Mesenteric fat pad (tissue), 1 donor: ENCODE data around the gene FGR. TPM values are rescaled to one million over a fixed set of nuclear protein-coding genes. Genes with fewer than 3 reads are reported as not detected.
A peak's percentile ranks its signal among the peaks of the same experiment; 100 is the strongest.

Experiments used
- DNase-seq: peaks from one replicate; pipeline ENCODE4 v3.0.0-alpha.2; 2020; ENCODE audit warnings: low spot score
- total RNA-seq: library from RNA; stranded (reverse); fragmentation: NEBNext Ultra II Directional; extraction: Animal tissue kit (Norgen Biotek cat#: 25700); gene quantifications from one replicate; pipeline ENCODE4 v1.2.1, GENCODE V29; 2021
- donor health status: DM: yes; HTN: yes; CAD: no.

The FGR gene
- total RNA-seq, 1 donor from 2014 or later: 49.7 TPM

DNA sequence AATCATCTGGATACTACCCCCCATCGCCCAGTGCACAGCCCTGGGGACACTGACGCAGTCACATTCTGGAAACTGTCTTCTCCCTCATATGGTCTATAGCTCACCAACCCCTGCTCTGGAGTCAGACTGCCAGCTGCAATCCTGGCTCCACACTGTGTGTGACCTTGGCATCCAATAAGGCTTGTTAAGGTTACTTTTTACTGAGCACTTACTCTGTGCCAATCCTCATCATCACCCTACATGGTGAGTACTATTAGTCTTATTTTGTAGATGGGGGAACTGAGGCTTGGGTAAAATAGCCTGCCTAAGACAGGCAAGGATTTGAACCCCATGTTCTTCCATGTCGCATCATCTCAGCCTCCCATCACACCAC, 65.9 kb downstream of the FGR start:
- DNase-seq: no peak

DNA sequence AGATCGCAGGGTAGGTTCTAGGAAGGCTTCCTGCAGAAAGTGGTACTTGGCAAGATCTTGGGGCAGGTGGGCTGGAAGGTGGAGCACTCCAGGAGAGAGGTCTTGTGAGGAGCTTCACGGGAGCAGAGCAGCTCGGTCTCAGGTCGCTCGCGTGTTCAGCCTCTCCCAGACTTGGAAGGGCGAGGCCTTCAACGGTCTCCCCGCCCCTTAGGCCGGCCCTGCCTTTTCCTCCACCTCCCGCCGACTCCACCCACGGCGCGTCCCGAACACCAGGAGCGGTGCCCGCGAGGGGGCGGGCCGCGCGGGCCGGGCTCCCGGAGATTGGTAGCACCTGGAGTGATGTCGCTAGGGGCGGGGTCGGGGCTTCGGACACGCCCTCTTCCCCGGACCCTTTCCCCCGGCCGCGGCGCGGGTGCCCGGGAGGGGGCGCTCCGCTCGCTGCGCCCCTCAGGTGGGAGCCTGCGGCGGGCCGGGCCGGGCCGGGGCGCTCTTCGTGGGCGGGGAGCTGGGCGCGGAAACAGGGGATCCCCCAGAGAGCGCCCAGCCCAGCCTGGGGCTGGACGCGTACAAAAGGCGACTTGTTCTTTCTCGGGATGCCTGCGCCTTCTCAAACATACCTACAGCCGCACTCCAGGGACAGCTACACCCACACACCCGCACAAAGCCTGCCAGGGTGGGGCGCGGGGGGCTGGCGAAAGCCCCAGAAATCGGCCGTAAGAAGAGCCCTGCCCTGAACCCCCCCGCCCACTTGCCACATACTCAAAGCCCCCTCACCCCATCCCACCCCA, 66.5 kb downstream of the FGR start:
- peak; percentile 98 for DNase-seq

DNA sequence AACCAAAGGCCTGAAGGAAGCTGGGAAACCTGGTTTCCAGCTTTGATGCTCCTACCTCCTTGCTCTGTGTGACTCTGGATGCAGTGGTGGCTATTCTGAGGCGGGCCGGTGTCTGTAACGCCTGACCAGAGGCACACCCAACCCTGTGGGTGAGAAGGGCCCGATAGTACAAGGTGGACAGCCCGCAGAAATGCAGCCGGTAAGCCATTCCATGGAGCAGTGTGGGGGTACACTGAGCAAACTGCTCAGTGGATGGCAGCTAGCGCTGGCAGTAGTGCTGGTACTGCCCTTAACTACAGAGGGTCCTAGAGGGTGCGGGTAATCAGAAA, 67.0 kb downstream of the FGR start:
- DNase-seq: no peak

DNA sequence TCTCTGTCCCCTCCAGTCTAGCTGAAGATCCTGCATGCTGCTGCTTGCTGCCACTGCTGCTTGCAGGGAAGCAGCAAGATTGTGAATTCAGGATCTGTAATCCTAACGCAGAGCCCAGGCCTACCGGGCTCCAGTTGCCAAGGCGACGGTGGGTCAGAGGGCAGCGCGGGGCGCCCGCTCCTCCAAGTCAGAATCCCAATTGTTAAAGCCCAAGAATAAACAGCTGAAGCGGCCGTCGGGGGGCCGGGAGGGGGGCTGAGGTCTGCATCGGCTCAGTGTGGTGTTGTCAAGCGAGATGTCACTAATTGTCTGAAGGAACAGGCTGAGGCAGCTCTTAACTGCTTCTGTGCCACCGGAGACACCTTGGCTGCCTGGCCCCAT, 67.8 kb downstream of the FGR start:
- no peak for DNase-seq

DNA sequence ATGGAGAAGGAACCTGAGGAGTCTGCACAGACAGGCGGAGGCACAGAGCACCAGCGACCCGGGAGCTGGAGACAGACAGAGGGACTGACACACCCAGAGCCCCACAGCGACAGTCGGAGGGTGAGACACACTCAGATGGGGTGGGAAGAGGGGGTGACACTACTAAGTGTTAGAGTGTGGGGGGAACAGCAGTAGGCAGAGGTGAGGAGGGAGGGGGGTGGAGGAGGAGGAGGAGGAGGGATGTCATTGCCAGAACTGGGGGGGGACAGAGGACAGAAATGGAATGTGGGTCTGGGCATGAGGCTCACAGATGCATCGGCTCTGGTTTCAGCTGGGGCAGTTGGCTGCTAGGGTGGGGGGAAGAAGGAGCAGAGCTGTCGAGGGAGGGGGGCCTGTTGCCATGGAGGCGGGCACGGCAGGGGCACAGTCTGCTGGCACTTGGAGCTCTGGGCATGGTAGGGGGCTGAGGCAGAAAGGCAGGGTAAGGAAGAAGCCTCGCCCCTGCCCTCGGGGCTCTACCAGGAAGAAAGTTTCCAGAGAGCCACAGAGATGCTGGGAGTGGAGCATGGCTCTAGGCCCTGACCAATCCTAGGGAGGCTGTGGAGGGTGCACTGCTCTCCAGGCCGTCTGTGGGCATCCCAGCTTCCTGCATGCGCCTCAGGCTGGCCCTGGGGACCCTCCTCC, 68.4 kb downstream of the FGR start:
- no peak for DNase-seq

DNA sequence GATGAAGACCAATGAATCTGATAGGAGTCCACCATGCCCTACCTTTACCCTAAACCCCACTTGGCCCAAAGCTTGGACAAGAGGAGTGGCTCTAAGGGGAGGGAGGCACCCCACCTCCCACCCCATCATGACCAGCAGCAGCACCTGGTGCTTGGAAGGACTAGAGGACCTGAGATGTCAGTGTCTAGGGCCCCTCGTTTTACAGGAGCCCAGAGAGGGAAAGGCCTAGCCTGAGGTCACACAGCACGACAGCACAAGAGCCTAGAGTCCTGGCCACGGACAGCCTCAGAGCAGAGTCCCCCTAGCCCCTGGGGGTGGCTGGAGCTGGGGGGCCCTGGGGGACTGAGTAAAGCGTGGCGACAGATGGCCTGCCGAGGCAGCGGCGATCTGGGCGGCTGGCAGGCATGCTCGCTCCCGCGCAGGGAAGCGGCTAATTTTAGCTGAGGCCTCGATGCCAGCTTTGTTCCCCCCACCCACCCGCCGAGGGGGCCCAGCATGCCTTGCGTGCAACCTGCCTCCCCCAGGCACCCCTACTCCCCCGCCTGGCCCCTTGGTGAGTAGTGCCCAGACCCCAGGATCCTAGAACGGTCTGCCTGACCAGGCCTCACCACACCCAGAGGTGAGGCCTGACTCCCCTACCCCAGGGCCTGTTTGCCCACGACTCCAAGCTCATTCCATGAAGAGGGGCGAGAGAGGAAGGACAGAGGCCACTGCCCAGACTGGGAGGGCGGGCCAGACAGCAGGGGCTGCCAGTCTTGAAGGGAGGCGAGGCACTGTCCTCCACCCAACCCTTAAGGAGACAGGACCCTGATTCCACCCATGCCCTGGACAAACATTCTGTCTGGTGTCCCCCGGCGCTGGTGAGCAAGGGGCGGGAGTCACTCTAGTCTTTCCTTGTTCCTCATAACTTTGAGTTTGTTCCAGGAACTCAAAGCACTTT, 70.0 kb downstream of the FGR start:
- no peak for DNase-seq

DNA sequence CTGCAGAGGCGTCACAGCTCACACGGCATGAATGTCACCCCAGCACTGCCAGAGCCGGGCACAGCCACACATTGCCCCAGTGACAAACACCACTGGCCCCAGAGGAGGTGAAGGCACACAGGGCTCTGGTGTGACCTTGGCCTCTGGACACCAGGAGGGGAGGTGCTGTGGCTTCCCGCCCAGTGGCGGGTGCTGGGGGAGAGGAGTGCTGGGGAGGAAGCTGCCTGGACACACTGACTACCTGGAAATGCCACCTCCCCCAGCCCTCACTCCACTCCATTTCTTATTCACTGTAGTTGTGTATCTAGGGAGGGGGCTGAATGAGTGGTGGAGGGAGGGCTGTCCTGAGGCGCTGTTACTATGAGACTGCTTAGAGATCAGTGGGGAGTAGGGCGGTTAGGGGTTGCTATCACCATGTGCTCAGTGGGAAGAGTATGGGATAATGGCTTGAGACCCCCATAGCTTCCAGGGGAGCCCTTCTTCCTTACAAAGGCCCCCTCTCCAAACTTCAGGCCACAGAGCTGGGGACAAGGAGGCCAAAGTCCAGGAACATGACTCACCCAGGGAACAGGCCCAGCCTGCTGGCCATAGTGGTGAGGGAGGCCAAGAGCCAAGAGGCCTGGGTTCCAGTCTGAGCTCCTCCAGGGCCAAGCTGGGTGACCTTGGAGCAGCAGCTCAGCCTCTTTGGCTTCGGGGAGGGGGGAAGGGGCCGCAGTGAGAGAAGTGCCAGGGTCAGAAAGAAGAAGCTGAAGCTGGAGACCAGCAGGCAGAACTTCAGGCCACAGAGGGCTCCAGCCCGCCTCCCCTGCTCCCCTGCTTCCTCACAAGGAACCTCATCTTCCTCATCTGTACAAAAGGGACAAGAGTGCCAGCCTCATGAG, 71.2 kb downstream of the FGR start:
- DNase-seq: no peak

DNA sequence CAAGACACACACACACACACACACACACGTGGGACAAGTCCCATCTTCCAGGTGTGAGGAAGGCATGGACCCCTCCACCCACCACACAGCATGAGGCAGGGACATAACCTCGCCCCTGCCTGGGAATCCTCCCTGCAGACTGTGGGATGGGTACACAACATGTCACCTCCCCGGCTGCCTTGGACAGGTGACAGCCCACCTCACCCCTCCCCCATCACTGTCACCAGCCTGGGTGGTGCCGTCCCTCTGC, 71.7 kb downstream of the FGR start:
- no peak for DNase-seq

DNA sequence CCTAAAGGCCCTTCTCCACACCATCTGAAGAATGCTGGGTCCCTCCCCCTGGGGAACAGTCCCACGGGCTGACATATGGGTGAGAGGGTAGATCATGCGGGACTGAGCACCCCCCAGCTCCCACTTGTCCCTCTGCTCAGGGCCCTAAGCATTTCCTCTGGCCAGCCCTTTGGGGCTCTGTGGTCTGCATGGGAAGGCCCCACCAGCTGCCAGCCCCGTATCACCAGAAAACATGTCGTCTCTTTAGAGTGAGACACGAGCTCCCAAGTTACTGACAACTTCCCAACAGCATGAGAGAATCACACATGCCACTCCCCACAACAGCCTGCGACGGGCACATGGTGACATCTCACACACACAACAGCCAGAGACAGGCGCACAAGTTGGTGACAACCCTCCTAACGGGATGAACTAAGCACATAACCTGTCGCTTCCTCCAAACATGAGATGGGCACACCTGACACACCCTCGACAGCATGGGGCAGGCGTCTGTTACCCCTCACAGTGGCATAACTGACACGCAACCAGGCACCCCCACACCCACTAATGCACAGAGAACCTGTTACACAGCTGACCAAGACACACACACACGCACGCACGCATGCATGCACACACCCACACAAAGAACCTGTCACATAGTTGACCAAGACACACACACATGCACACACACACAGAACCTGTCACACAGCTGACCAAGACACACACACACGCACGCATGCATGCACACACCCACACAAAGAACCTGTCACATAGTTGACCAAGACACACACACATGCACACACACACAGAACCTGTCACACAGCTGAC, 72.2 kb downstream of the FGR start:
- no peak for DNase-seq

Other genes starting within 250 kb of the FGR start
- 0.51 TPM for gene GPR3, start 242.6 kb downstream of the FGR start, total RNA-seq
- gene WASF2, start 145.0 kb downstream of the FGR start, total RNA-seq: 156 TPM
- gene AHDC1, start 31.0 kb downstream of the FGR start, total RNA-seq: 28.5 TPM
- gene IFI6, start 37.0 kb upstream of the FGR start, total RNA-seq: 126 TPM
- gene FAM76A, start 90.8 kb upstream of the FGR start, total RNA-seq: 15.3 TPM
- 84.2 TPM for gene STX12, start 138.0 kb upstream of the FGR start, total RNA-seq
- gene PPP1R8, start 195.6 kb upstream of the FGR start, total RNA-seq: 35.3 TPM
- 64.9 TPM for gene THEMIS2, start 237.4 kb upstream of the FGR start, total RNA-seq